Thyroid gland (tissue), 4 donors: ENCODE measurements around the gene DENND2D. TPM values are rescaled to one million over a fixed set of nuclear protein-coding genes. Genes with fewer than 3 reads are reported as not detected.
"Not testable (repeated sequence)": the region's sequence is repeated elsewhere in the genome, so short reads cannot be mapped to it uniquely, and the experiment has no call there.

Experiments used
- DNase-seq, 2 donors: peaks; one replicate each; pipeline ENCODE4 v3.0.0-alpha.2; 2019
- H3K27ac ChIP-seq, 3 donors: fragments of 200-600 bp; sonication (generic); 1 replicate in 2 of 3; 2 replicates in 1 of 3; pipeline ENCODE4 v1.5.1; 2016 to 2019; ENCODE audit warnings: mild to moderate bottlenecking in 1 of 3, moderate library complexity in 1 of 3
- H3K27me3 ChIP-seq: fragments of 200-600 bp; sonication (generic); one replicate; pipeline ENCODE4 v1.5.1; 2019
- H3K36me3 ChIP-seq, 2 donors: fragments of 200-600 bp; sonication (generic); one replicate each; pipeline ENCODE4 v1.5.1; 2016 to 2019
- H3K4me1 ChIP-seq, 2 donors: fragments of 200-600 bp; sonication (generic); one replicate each; pipeline ENCODE4 v1.5.1; 2017 to 2019
- H3K4me3 ChIP-seq, 3 donors: fragments of 200-600 bp; sonication (generic); replicated peaks in 1 of 3; 1 replicate in 2 of 3; 2 replicates in 1 of 3; pipeline ENCODE4 v1.5.1; 2016; ENCODE audit warnings: mild to moderate bottlenecking in 1 of 3
- H3K9me3 ChIP-seq: fragments of 200-600 bp; sonication (generic); one replicate; pipeline ENCODE4 v1.5.1; 2017
- CTCF ChIP-seq, 6 experiments: fragments of 200-600 bp in 3 of 6; fragments of 450-650 bp in 3 of 6; sonication (generic) in 3 of 6; IDR thresholded peaks; one replicate each; pipeline ENCODE4 v1.5.1; 2016 to 2019; ENCODE audit warnings: antibody characterized with exemption in 6 of 6, mild to moderate bottlenecking in 2 of 6, inconsistent platforms in 1 of 6, moderate library complexity in 1 of 6
- POLR2A ChIP-seq, 2 donors: fragments of 450-650 bp; IDR thresholded peaks; one replicate each; pipeline ENCODE4 v1.6.1; 2017; ENCODE audit warnings: antibody characterized with exemption in 2 of 2, mild to moderate bottlenecking in 2 of 2, moderate library complexity in 1 of 2
- WGBS, 2 donors: methylation state at CpG; one replicate each; pipeline ENCODE4 v1.1.5; 2017; 5-methylcytosine and 5-hydroxymethylcytosine counted together
- intact Hi-C: fragments of 100-400 bp; cut with DNase I; formaldehyde crosslinking; loops from one replicate; pipeline ENCODE4 v1.15.1; 2023
- total RNA-seq, 4 donors: library from RNA; depleted of rRNA; stranded (reverse); fragments of >200 nt; gene quantifications; one replicate each; pipeline ENCODE4 v1.2.3, GENCODE V29; 2016

The DENND2D gene
- total RNA-seq, 4 donors from 2014 or later: 45.1 to 53.3 (median 49.4) TPM

- intact Hi-C loops: no loop called here
- Histone ChIP-seq H3K36me3 (no peaks in the 10 kb centered on the region), H3K4me3 (no peak overlapping the region), H3K27ac (peak overlapping the region in 1 of 3 donors; percentile 12), H3K4me1 (peaks cover 8 to 21% of the 10 kb centered on the region in 2 donors), H3K27me3 (no peaks in the 10 kb centered on the region), H3K9me3 (no peaks in the 10 kb centered on the region)
- DNase-seq: no peak
- 81 to 82% methylated on average over 8 of the region's 8 CpGs for WGBS, 2 donors
- no peak for TF ChIP-seq CTCF (IDR thresholded peaks at IDR 0.05)
- TF ChIP-seq POLR2A (IDR thresholded peaks at IDR 0.05): no peak
Measured at GRCh38 chr1:111218701-111219556, 18.5 kb upstream of the DENND2D start.

GRCh38 chr1:111217183-111217910 is 16.9 kb upstream of the DENND2D start:
- no peak for TF ChIP-seq CTCF (IDR thresholded peaks at IDR 0.05)
- TF ChIP-seq POLR2A (IDR thresholded peaks at IDR 0.05): no peak
- Histone ChIP-seq H3K27me3 (no peaks in the 10 kb centered on the region), H3K4me3 (no peak overlapping the region), H3K36me3 (no peaks in the 10 kb centered on the region), H3K9me3 (no peaks in the 10 kb centered on the region), H3K4me1 (peaks cover 4 to 14% of the 10 kb centered on the region in 2 donors), H3K27ac (no peak overlapping the region)
- 76 to 77% methylated on average over 5 of the region's 5 CpGs for WGBS, 2 donors
- no peak for DNase-seq
- intact Hi-C loops: no loop called here

GRCh38 chr1:111216751-111217150 is 16.3 kb upstream of the DENND2D start:
- Histone ChIP-seq H3K27ac (no peak overlapping the region), H3K4me1 (peaks cover 0 to 14% of the 10 kb centered on the region in 2 donors), H3K9me3 (no peaks in the 10 kb centered on the region), H3K36me3 (no peaks in the 10 kb centered on the region), H3K4me3 (no peak overlapping the region), H3K27me3 (no peaks in the 10 kb centered on the region)
- DNase-seq: no peak
- intact Hi-C loops: no loop called here
- TF ChIP-seq CTCF (IDR thresholded peaks at IDR 0.05): no peak
- TF ChIP-seq POLR2A (IDR thresholded peaks at IDR 0.05): no peak
- WGBS, 2 donors: 83 to 85% methylated on average over 5 of the region's 5 CpGs

DNA sequence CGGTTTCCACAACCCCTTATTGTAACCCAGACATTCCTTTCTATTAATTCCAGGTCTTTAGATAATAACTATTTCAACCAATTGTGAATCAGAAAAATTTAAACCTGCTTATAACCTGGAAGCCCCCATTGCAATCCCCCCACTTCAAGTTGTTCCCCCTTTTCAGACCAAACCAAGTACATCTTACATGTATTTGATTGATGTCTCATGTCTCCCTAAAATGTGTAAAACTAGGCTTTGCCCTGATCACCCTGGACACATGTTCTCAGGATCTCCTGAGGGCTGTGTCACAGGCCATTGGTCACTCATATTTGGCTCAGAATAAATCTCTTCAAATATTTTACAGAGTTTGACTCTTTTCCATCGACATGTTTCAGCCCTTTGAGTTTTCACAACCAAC is 14.8 kb upstream of the DENND2D start:
- intact Hi-C loops: not testable (repeated sequence)

GRCh38 chr1:111214884-111215283 is 14.4 kb upstream of the DENND2D start:
- H3K27ac ChIP-seq: no peak overlapping the region
- intact Hi-C loops: no loop called here
- 88 to 93% methylated on average over 7 of the region's 7 CpGs for WGBS, 2 donors
- no peak for DNase-seq
- H3K27me3 ChIP-seq: no peaks in the 10 kb centered on the region
- no peak for TF ChIP-seq POLR2A (IDR thresholded peaks at IDR 0.05)
- TF ChIP-seq CTCF (IDR thresholded peaks at IDR 0.05): no peak
- no peak overlapping the region for H3K4me3 ChIP-seq
- no peaks in the 10 kb centered on the region for H3K36me3 ChIP-seq
- peaks cover 0 to 13% of the 10 kb centered on the region in 2 donors for H3K4me1 ChIP-seq
- no peaks in the 10 kb centered on the region for H3K9me3 ChIP-seq

More for the DNA sequence above, 14.8 kb upstream of the DENND2D start:
- H3K4me1 ChIP-seq: peaks cover 0 to 14% of the 10 kb centered on the region in 2 donors
- 85 to 86% methylated on average over 2 of the region's 2 CpGs for WGBS, 2 donors
- H3K4me3 ChIP-seq, H3K27ac ChIP-seq, DNase-seq, H3K27me3 ChIP-seq, H3K9me3 ChIP-seq, H3K36me3 ChIP-seq: not testable (repeated sequence)
